NT2/D1 (cell line): ENCODE results near the gene CELF4.

Experiments
- YY1 ChIP-seq: IDR thresholded peaks from 2 replicates; pipeline ENCODE4 v1.6.1; 2011; ENCODE audit not compliant: insufficient read length, insufficient read depth
- ZNF274 ChIP-seq: IDR thresholded peaks from 2 replicates; pipeline ENCODE4 v1.6.1; 2011; ENCODE audit warnings: mild to moderate bottlenecking, low read depth, low read length

GRCh38 chr18:37489011-37489410 is 76.6 kb downstream of the CELF4 start:
- no peak for TF ChIP-seq ZNF274
- no peak for TF ChIP-seq YY1
